DMS114 treated with DMSO at 0.1 percent for 48 hours (cell line): ENCODE data around the gene KCTD4.
"Not testable (repeated sequence)": the region's sequence is repeated elsewhere in the genome, so short reads cannot be mapped to it uniquely, and the experiment has no call there.

ENCODE experiments used
- DNase-seq: peaks from one replicate; lab custom pipeline; 2025; ENCODE audit not compliant: unreplicated experiment; lab: John Stamatoyannopoulos, UW

The KCTD4 gene

DNA sequence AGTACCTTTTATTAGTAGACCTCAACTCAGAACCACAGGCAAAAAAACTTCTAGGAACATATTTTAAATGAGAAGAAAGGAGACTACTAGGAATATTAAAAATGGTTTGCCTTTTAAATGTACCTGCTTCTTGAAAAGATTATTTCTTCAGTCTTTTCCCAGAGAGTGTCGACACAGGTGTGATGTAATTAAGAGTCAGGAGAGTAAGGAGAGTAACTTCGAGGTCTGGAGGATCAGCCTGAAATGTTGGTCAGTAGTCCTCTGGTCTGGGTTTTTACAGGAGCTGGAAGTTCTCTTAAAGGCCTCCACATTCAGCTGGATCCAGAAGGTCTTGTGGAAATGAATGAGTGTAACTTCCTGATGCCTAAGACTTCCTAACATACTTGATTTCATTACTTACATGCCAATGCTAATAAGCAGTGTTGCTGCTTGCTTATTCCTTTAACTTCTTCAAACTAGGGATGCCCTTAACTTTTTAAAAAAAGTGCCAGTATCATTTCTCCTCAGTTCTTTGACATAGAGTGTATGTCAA is at the start of gene KCTD4:
TSS of gene KCTD4 (minus strand) at position 345 of the 532 bp plus-strand sequence. CDS start 6,478 bp downstream, outside the sequence.
- DNase-seq, result no peak

DNA sequence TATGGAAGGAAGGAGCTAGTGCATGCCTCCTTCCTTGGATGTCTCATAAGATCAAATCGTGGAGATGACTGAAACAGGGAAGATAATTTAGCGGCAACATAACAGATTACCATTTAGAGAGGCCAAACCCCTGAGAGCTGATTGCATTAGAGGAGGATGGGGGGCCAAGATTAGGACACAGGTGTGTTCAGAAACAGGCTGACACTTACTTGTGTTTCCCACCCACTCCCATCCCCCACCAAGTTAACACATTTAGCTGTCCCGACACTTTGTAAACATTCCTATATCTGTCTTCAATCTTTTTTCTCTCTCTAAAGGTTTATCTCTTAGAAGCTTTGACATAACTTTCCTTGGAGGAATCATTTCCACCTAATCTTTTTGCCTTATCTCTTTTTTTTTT is 48.8 kb upstream of the KCTD4 start:
- DNase-seq, result no peak

DNA sequence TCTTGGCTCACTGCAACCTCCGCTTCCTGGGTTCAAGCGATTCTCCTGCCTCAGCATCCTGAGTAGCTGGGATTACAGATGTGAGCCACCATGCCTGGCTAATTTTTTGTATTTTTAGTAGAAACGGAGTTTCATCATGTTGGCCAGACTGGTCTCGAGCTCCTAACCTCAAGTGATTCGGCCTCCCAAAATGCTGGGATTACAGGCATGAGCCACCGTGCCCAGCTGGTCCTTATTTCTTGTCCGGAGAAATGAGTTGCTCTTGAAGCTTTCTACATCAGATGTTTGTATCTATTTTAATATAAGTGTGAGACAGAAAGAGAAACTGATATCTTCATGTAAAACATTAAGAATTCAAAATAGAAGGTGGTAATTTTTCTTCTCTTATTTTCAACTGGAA is 43.9 kb upstream of the KCTD4 start:
- DNase-seq, result not testable (repeated sequence)

DNA sequence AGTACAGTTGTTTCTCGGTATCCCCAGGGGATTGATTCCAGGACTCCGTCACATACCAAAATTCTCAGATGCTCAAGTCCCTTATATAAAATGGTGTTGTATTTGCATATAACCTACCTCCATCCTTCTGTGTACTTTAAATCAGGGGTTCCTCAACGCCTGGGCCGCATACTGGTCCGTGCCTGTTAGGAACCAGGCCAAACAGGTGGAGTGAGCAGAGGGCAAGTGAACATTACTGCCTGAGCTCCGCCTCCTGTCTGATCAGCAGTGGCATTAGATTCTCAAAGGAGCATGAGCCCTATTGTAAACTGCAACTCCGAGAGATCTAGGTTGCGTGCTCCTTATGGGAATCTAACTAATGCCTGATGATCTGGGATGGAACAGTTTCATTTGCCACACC is 42.2 kb upstream of the KCTD4 start:
- DNase-seq, result no peak

DNA sequence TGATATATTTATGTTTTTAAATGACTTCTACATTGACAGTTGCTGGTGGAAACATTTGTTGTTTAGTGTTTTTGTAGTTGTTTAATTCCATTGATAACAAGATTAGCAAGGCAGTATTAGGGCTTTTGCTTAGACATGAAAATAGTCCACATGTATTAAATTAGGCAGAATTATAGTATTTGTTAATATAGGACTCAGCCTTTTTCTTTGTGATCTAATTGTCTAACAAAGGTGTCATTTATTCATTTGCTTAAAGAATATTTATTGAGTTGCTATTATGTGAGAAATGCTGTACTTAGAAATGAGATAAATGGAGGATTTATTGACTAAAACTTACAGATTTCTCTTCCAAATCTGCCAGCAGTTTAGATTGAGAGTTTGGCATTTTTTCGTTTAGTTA is 41.7 kb upstream of the KCTD4 start:
- DNase-seq, result no peak

DNA sequence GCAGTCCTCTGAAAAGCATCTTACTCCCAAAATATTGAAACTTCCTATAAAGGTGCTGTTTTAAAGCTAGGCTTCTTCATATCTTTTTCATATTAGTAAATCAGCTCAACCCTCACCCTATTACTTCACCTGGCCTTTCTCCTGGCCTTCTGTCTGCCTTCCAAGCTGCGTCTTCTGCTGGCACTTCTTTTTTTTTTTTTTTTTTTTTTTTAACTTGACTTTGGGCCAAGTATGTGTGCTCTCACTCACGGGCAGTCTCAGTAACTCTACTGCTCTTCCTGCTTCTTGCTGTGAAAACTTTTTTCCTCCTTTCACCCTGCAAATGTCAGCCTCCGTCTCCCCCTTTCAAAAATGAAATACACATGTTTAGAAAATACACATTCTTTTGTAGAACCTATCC is 41.2 kb upstream of the KCTD4 start:
- DNase-seq, result no peak

DNA sequence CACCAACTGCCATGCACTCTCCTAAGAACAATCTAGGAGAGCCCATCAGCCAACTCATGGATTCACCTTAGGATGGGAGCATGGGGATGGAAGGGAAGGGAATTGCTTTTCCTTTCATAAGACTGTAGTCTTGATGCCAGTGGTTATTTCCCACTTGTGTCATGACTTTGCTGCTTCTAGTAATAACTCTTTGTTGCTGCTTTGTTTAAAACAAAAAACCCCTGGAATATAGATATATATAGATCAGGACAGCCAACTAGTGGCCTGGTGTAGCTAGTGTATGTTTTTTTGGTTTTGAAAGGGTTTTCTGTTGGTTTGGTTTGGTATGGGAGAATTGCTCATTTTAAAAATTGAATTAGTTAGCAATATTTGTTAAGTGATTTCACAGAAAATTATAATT is 39.3 kb upstream of the KCTD4 start:
- DNase-seq, result no peak

DNA sequence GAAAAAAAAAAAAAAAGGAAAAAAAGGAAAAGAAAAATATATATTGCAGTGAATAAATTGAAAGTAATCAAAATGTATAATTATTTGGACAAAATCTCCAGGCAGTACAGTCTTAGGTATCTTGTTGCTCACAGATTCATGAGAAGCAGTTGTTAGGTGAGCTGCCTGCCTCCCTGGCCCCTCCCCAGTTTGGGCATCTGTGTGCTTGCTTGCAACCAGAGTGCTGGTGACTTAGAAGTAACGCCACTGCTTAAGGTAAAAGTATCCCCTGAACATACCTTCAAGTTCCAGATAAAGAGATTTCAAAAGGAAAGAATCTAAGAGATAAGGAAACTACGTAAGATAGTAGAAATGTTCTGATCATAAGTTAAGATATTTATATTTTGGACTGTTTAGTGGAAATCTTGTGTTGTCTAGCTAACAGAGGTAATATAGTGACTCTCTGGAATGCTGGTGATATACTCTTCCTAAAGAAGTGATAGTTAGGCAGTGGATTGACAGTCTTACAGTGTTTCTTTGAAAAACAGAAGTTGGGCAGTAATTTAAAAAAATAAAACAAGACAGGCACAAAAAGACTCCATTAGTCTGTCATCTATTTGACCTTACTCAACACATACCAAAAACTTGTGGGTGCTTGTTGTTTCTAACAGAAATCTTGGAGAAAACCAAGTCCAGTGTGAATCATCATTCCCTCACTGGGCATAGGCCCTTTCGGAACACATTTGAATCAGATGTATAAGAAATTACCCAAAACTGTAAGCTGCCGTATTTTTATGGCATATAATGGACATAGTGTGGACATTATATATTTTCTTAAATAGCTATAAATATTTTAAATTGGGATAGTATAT is 38.3 kb upstream of the KCTD4 start:
- no peak for DNase-seq

DNA sequence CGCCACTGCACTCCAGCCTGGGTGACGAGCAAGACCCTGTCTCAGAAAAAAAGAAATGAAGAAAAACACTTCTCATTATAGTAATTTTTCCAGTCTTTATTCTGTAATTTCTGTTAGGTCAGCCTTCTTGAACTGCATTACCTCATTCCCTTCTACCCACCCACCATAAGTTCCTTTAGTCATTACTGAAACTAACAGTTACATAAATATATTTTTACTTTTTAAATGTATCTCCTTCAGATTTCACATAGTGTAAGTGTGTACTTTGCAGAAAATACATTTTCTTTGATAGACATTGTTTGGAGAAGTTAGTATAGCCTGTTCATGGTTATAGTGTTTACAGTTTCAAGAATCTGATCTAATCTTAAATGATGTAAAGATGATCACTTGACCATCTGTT is 31.7 kb upstream of the KCTD4 start:
- no peak for DNase-seq

DNA sequence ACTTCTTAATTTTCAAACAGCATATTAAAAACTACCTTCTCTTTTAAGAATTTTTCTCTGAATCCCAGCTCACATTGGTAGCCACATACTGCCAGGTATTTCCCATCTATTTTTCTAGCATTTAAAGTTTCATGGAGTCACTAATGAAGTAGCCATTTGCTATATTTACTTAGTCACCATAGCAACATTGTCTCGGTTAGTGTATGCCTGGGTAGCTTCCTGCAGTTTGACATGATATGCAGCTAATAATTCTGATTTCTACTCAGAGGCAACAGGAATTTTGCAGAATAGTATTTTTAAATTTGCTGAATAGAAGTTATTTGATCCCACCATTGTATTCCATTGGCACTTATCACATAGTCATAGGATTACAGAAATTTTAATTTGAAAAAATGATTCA is 30.9 kb upstream of the KCTD4 start:
- no peak for DNase-seq

DNA sequence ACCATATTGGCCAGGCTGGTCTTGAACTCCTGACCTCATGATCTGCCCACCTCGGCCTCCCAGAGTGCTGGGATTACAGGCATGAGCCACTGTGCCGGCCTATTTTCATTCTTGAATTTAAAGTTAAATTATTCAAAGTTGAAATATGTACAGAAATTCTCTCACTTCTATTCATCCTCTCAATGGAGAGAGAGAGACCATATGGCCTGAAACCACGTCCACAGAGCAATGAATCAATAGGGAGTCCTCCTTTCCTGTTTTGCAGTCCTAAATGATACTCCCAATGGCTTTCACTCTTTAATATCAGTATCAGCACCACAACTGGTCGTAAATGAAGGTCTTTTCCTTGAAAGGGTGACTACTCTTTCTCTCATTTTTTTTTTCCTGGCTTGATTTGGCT is 30.5 kb upstream of the KCTD4 start:
- no peak for DNase-seq

DNA sequence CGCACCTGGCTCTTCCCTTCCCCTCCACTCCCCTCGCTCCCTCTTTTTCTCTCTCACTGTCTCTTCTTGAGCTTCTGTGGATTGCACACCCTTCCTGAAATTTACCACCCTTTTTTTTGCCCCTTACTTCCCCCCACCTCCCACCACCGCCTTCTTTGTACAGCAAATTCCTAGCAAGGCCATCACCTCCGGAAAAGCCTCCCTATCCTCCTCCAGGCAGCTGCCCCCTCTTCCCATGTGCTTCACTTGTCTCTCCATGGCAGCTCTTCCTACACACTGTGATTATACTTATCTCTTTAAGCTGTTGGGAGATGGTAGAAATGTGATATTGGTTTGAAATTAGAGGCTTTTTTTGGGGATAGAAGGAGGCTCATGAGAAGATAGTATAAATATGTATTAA is 28.3 kb upstream of the KCTD4 start:
- no peak for DNase-seq

DNA sequence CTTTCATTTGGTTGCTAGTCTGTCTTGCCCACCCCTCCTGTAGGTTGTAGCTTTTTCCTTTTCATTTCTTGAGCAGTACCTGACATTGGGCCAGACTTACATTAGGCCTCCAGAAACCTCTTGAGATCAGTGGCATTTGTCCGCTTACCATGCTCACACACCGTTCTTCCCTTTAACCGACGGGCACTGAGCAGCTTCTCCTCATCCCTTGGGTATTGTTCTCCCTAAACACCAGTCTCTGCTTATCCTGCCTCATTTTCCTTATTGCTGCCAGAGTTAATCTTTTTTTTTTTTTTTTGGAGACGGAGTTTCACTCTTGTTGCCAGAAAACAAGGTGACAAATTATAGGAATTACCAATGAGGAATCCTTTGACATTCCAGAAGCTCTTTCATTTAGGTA is 27.2 kb upstream of the KCTD4 start:
- no peak for DNase-seq

DNA sequence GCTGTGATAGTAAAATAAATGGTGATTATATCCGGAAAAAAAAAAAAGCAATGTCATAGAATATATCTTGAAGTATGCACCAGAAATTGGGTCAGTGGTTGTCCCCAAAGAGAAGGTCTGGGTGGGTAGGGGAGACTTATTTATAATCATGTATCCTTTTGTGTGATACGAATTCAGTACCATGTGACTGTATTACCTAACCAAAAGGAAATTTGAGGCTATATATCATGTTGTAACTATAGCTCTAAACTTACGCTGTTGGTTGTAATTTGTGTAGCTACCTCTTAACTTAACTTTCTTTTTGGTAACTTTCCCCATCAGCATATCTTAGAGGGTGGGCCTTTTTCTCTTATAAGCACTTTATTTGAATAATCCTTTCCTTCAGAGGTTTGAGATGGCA is 25.2 kb upstream of the KCTD4 start:
- no peak for DNase-seq

DNA sequence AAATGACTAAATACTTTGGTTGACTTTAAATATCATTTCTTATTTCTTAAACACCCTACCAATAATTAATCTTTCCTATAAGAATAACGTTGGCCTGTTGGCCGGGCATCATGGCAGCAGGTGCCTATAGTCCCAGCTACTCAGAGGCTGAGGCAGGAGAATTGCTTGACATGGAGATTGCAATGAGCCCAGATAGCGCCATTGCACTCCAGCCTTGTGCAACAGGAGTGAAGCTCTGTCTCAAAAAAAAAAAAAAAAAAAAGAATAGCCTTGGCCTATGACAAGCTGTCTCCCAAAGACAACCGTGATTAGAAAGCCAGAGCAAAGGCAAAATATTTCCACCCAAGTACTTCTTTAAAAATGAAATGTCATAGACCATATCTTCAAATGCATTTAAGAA is 24.5 kb upstream of the KCTD4 start:
- DNase-seq, result no peak

DNA sequence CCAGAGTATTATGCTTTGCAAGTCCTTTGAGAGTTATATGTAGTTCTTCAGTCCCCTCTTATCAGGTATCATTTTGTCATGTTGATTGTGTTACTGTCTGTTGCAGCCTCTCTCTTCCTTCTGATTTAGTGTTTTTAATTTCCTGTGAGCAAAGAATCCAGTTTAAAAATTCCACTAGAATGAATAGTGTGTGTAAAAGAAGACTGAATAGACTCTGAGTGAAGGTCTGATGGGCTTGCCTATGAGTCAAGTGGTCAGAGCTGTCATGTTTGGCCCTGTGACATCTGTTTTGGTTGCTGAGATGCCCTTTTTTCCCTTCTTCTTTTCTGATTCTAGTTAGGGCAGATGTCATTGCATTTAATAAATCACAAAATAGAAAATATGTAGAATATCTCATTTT is 23.3 kb upstream of the KCTD4 start:
- no peak for DNase-seq

DNA sequence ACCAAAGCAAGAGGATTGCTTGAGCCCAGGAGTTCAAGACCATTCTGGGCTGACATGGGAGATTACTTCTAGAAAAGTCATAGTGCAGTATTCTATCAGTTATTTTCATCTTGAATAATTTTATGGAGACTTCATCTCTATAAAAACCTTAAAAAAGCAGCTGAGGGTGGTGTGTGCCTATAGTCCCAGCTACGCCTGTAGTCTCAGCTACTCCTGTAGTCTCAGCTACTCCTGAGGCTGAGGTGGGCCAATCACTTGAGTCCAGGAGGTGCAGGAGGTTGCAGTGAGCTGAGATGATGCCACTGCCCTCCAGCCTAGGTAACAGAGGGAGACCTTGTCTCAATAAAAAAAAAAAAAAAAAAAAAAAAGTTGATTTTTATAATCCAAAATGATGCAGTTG is 22.1 kb upstream of the KCTD4 start:
- DNase-seq, result no peak

DNA sequence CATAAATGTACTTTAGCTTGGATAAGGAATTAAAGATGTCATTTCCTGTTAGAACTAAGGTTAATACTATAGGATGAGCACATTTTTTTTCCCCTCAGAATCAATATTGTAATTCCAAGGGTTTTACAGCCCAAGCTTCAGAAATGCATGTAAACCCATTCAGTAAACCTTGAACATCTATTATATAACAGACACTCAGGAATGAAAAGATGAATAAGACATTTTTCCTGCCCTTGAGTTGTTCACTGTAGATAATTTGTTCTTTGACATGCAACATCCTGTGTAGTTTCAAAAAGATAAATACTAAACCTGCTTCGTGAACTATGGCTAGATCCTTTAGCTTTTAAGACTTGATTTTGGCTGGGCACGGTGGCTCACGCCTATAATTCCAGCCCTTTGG is 21.7 kb upstream of the KCTD4 start:
- no peak for DNase-seq

DNA sequence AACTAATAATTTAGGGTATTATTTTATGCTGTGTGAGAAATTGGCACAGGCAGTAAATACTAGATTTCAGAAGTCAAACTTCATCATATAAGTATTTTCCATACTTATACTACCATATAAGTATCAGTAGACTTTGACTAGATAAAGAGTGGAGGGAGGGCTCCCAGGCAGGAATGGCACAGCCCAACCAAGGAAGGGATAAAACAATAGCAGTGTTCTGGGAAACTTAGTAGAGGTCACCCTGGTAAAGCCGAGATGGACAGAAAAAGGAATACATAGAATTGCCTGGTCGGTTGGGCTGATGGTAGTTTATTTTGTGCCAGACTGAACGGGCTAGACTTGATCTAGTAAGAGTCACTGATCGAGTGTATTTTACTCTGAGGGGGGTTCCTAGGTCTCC is 19.6 kb upstream of the KCTD4 start:
- no peak for DNase-seq

DNA sequence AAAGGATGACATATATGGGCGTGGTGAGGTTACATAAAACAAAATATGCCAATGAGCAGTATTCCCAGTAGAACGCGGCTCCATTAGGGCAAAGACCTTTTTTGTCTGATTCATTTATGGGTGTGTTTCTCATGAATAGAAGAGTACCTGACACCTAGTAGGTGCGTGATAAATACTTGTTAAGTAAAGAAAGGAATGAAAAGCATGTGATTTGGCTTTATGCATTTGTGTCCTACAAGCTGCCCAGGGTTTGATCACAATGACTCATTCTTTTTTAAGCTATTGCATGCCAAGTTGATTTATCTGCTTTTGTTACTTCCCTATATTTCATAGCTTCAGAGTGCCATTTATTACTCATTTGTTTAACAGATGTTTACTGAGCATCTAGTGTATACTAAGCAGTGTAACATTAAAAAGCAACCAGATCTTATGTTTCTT is 19.1 kb upstream of the KCTD4 start:
- DNase-seq, result no peak

DNA sequence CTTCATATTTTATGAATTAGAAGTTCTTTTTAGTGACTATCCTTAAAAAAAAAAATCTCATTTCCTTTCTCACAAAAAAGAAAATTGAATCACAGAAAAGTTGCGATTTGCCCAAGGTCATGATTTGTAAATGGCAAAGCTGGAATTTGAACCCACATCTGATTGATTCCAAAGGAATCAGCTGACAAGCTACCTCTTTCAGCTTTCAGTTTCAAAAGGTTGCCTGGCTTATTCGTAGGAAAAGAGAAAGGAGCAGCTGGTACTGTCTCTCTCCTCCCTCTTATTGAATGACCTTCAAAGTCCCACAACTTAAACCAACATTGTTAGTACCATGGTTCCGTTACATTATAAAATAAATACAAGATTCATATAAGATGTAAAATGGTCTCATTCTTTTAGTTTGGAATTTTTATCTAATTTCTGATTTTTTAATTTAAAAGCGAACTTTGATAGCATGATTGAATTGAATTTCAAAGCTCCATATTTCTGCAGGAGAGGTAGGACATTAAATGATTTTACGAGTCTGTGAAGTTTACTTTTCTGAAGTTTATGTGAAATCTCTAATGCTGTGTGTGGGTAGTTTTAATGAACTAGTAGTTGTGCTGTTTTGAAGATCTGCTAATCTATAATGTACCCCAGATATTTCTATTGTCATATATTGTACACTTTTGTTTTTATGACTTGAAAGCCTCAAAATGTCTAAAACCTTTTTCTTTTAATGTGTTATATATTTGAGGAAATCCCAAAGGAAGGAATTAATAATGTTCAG is 18.5 kb upstream of the KCTD4 start:
- DNase-seq, result no peak

DNA sequence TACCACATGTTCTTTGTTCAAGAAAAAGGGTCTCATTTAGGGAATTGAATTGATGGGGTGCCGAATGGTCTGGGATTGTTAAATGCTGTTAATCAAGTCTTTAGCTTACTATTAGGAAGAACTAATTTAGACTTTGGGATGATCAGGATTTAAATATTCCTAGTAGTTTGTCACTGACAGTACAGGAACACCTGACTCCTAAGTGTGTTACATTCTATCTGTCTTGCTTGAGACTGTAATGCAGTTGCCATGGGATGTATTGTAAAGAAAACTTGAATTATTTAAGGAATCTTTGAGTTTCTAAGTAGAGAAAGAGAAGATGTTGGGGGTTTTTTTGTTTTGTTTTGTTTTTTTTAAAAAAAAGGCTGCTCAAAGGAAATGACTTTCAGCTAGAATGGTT is 17.8 kb upstream of the KCTD4 start:
- no peak for DNase-seq
